T-helper 1 cell treated with Interleukin-12 subunit alpha and Interleukin-12 subunit beta and Interleukin-4 antibody, amounts not matched to agents 30 ng/mL and 1 ng/mL, for 36 hours (primary cell): ENCODE measurements around the gene MORF4L1. TPM values are rescaled to one million over a fixed set of nuclear protein-coding genes. Genes with fewer than 3 reads are reported as not detected.
"Not testable (repeated sequence)": the region's sequence is repeated elsewhere in the genome, so short reads cannot be mapped to it uniquely, and the experiment has no call there.

Experiments
- intact Hi-C: fragments of 100-400 bp; cut with micrococcal nuclease; formaldehyde crosslinking; loops from one replicate; pipeline ENCODE4 v1.15.1; 2024
- total RNA-seq: library from RNA; stranded (reverse); gene quantifications from 2 replicates; pipeline ENCODE4 v1.2.3, GENCODE V29; 2022

MORF4L1 gene
- total RNA-seq, 1 donor from 2014 or later: 240 TPM

GRCh38 chr15:78898540-78898939 lies 25.9 kb downstream of the MORF4L1 start:
- intact Hi-C loops: no loop called here

GRCh38 chr15:78900819-78901533 lies 28.3 kb downstream of the MORF4L1 start:
- intact Hi-C loops: not testable (repeated sequence)

- intact Hi-C loops: not testable (repeated sequence)
Measured at GRCh38 chr15:78902281-78903032, 29.8 kb downstream of the MORF4L1 start.

GRCh38 chr15:78904599-78905358 lies 32.1 kb downstream of the MORF4L1 start:
- intact Hi-C loops: no loop called here

GRCh38 chr15:78906316-78906620 lies 33.6 kb downstream of the MORF4L1 start:
- intact Hi-C loops: no loop called here

GRCh38 chr15:78907577-78907976 lies 34.9 kb downstream of the MORF4L1 start:
- intact Hi-C loops: no loop called here

- intact Hi-C loops: loop anchor here (1.0 kb wide), 2 partner anchors 70 to 116 kb away; no protein-coding TSS in a partner anchor
Measured at GRCh38 chr15:78909160-78909695, 36.5 kb downstream of the MORF4L1 start.

GRCh38 chr15:78909791-78910228 lies 37.1 kb downstream of the MORF4L1 start:
- intact Hi-C loops: loop anchor here (1.0 to 5.0 kb wide), 4 partner anchors 33 to 115 kb away; no protein-coding TSS in a partner anchor

GRCh38 chr15:78910271-78910670 lies 37.6 kb downstream of the MORF4L1 start:
- intact Hi-C loops: loop anchor here (1.0 to 5.0 kb wide), 2 partner anchors 33 to 97 kb away; no protein-coding TSS in a partner anchor

- intact Hi-C loops: loop anchor here (5.0 kb wide), 1 partner anchor 35 kb away; no protein-coding TSS in a partner anchor
Measured at GRCh38 chr15:78912316-78912715, 39.6 kb downstream of the MORF4L1 start.

- intact Hi-C loops: loop anchor here (5.0 kb wide), 1 partner anchor 36 kb away; no protein-coding TSS in a partner anchor
Measured at GRCh38 chr15:78913012-78913411, 40.3 kb downstream of the MORF4L1 start.

GRCh38 chr15:78914027-78914764 lies 41.5 kb downstream of the MORF4L1 start:
- intact Hi-C loops: loop anchor here (5.0 kb wide), 1 partner anchor 37 kb away; no protein-coding TSS in a partner anchor

GRCh38 chr15:78915341-78916087 lies 42.8 kb downstream of the MORF4L1 start:
- intact Hi-C loops: no loop called here

- intact Hi-C loops: no loop called here
Measured at GRCh38 chr15:78916088-78916487, 43.4 kb downstream of the MORF4L1 start.

- intact Hi-C loops: no loop called here
Measured at GRCh38 chr15:78917888-78918287, 45.2 kb downstream of the MORF4L1 start.

- intact Hi-C loops: no loop called here
Measured at GRCh38 chr15:78921517-78921916, 48.8 kb downstream of the MORF4L1 start.

- intact Hi-C loops: no loop called here
Measured at GRCh38 chr15:78921940-78922339, 49.2 kb downstream of the MORF4L1 start.

- intact Hi-C loops: no loop called here
Measured at GRCh38 chr15:78922527-78922926, 49.8 kb downstream of the MORF4L1 start.

- intact Hi-C loops: no loop called here
Measured at GRCh38 chr15:78923015-78923414, 50.3 kb downstream of the MORF4L1 start.
